GM23338 (cell line): ENCODE data around the gene TULP3. TPM values are rescaled to one million over a fixed set of nuclear protein-coding genes. Genes with fewer than 3 reads are reported as not detected.

ENCODE experiments used
- ATAC-seq: fragments of 200-7000 bp; cut with Tn5 transposase; 3 replicates; pipeline ENCODE4 v1.9.1; 2020
- DNase-seq: peaks from one replicate; pipeline ENCODE4 v3.0.0-alpha.2; 2015; ENCODE audit warnings: low spot score
- H2AFZ ChIP-seq: fragments of 200-600 bp; sonication (generic); 2 replicates; pipeline ENCODE4 v1.8.0; 2016; ENCODE audit warnings: antibody characterized with exemption, mild to moderate bottlenecking, moderate library complexity
- H3F3A ChIP-seq: fragments of 200-600 bp; sonication (generic); replicated peaks from 2 replicates; pipeline ENCODE4 v1.8.0; 2017; ENCODE audit warnings: antibody characterized with exemption, mixed run types, low read depth
- H3K27ac ChIP-seq: fragments of 200-600 bp; sonication (generic); 2 replicates; pipeline ENCODE4 v1.6.1; 2016; ENCODE audit warnings: low read depth
- H3K27me3 ChIP-seq: fragments of 200-600 bp; sonication (generic); 2 replicates; pipeline ENCODE4 v1.8.0; 2016; ENCODE audit warnings: mild to moderate bottlenecking, mixed run types, moderate library complexity; ENCODE audit not compliant: insufficient read depth
- H3K36me3 ChIP-seq: fragments of 200-600 bp; sonication (generic); 2 replicates; pipeline ENCODE4 v1.8.0; 2016; ENCODE audit warnings: mild to moderate bottlenecking; ENCODE audit not compliant: insufficient read depth
- H3K4me1 ChIP-seq: fragments of 200-600 bp; sonication (generic); 2 replicates; pipeline ENCODE4 v1.8.0; 2016; ENCODE audit warnings: mild to moderate bottlenecking, moderate library complexity; ENCODE audit not compliant: insufficient read depth
- H3K4me2 ChIP-seq: fragments of 200-600 bp; sonication (generic); 2 replicates; pipeline ENCODE4 v1.7.1; 2017; ENCODE audit warnings: mixed run types
- H3K4me3 ChIP-seq: fragments of 200-600 bp; sonication (generic); 2 replicates; pipeline ENCODE4 v1.6.1; 2016; ENCODE audit warnings: mixed run types
- H3K79me2 ChIP-seq: fragments of 200-600 bp; sonication (generic); replicated peaks from 2 replicates; pipeline ENCODE4 v1.8.0; 2017; ENCODE audit warnings: mild to moderate bottlenecking; ENCODE audit not compliant: insufficient read depth
- H3K9me2 ChIP-seq: fragments of 200-600 bp; sonication (generic); 2 replicates; pipeline ENCODE4 v1.8.0; 2017; ENCODE audit not compliant: insufficient read depth
- H4K20me1 ChIP-seq: fragments of 200-600 bp; sonication (generic); replicated peaks from 2 replicates; pipeline ENCODE4 v1.8.0; 2017; ENCODE audit warnings: mild to moderate bottlenecking; ENCODE audit not compliant: insufficient read depth
- H3K27ac Mint-ChIP-seq: 2 replicates; pipeline ENCODE4 v1.8.0; 2020; ENCODE audit warnings: inconsistent platforms, mild to moderate bottlenecking, moderate library complexity, mixed read lengths
- H3K27me3 Mint-ChIP-seq: 3 replicates; pipeline ENCODE4 v1.8.0; 2022; ENCODE audit warnings: low read depth, mild to moderate bottlenecking, moderate library complexity, mixed read lengths, inconsistent platforms; ENCODE audit not compliant: insufficient read depth, poor library complexity
- H3K36me3 Mint-ChIP-seq: 3 replicates; pipeline ENCODE4 v1.8.0; 2021; ENCODE audit warnings: low read depth, mild to moderate bottlenecking, inconsistent platforms, moderate library complexity, mixed read lengths
- H3K4me1 Mint-ChIP-seq: 3 replicates; pipeline ENCODE4 v1.8.0; 2020; ENCODE audit warnings: mild to moderate bottlenecking, inconsistent platforms, mixed read lengths
- H3K4me3 Mint-ChIP-seq: 3 replicates; pipeline ENCODE4 v1.8.0; 2021; ENCODE audit warnings: moderate library complexity, mild to moderate bottlenecking, inconsistent platforms, mixed read lengths
- H3K9me3 Mint-ChIP-seq: 3 replicates; pipeline ENCODE4 v1.8.0; 2020; ENCODE audit warnings: moderate library complexity, mild to moderate bottlenecking, inconsistent platforms, mixed read lengths
- EZH2 ChIP-seq: fragments of 200-600 bp; sonication (generic); IDR thresholded peaks from one replicate; pipeline ENCODE4 v1.8.0; 2017; ENCODE audit warnings: antibody characterized with exemption, mild to moderate bottlenecking, low read depth; ENCODE audit not compliant: unreplicated experiment
- JUNB ChIP-seq: IDR thresholded peaks from one replicate; pipeline ENCODE4 v1.6.1; 2016; ENCODE audit warnings: antibody characterized with exemption; ENCODE audit not compliant: unreplicated experiment
- POLR2AphosphoS5 ChIP-seq: IDR thresholded peaks from 2 replicates; pipeline ENCODE4 v1.6.1; 2016; ENCODE audit warnings: antibody characterized with exemption, low read depth
- REST ChIP-seq: IDR thresholded peaks from one replicate; pipeline ENCODE4 v1.6.1; 2018; ENCODE audit warnings: antibody characterized with exemption; ENCODE audit not compliant: unreplicated experiment
- STAT1 ChIP-seq: IDR thresholded peaks from one replicate; pipeline ENCODE4 v1.6.1; 2016; ENCODE audit warnings: antibody characterized with exemption; ENCODE audit not compliant: unreplicated experiment
- ZNF114 ChIP-seq: fragments of 250-450 bp; sonication (Bioruptor Pico); IDR thresholded peaks from 2 replicates; pipeline ENCODE4 v1.5.0; 2020; ENCODE audit warnings: mild to moderate bottlenecking, moderate library complexity
- ZNF331 ChIP-seq: fragments of 250-450 bp; sonication (Bioruptor Pico); IDR thresholded peaks from 2 replicates; pipeline ENCODE4 v1.5.0; 2020; ENCODE audit warnings: low read depth, mild to moderate bottlenecking, moderate library complexity
- ZNF462 ChIP-seq: fragments of 250-450 bp; sonication (Bioruptor Pico); IDR thresholded peaks from 2 replicates; pipeline ENCODE4 v1.5.0; 2020; ENCODE audit warnings: mild to moderate bottlenecking, moderate library complexity
- polyA plus RNA-seq: library from polyadenylated mRNA; unstranded; fragments of >200 nt; fragmentation: Nextera tagmentation; extraction: Ambion mirVana; gene quantifications from 2 replicates; pipeline ENCODE4 v1.2.1, GENCODE V29; 2016
- total RNA-seq: library from RNA; depleted of rRNA; stranded (reverse); fragments of >200 nt; shearing (Covaris generic); gene quantifications from 2 replicates; pipeline ENCODE4 v1.2.3, GENCODE V29; 2014

TULP3 gene
- total and polyA plus RNA-seq, 2 experiments from 2014 or later, result 15.1 to 18.8 TPM

GRCh38 chr12:2958432-2959191 is 67.9 kb downstream of the TULP3 start:
- peak overlapping the region; percentile 94 for H3K27ac Mint-ChIP-seq
- Histone ChIP-seq H3K4me1 (peaks cover 38% of the 10 kb centered on the region), H3K4me3 (peak overlapping the region; percentile 85), H3K9me2 (no peaks in the 10 kb centered on the region), H2AFZ (peak overlapping the region; percentile 95), H3K27me3 (0 out of 2 replicates have a peak, but pooled peaks cover 3% of the 10 kb centered on the region), H3F3A (peaks cover 29% of the 10 kb centered on the region), H3K27ac (peak overlapping the region; percentile 99), H4K20me1 (peaks cover 17% of the 10 kb centered on the region), H3K4me2 (peak overlapping the region; percentile 94), H3K79me2 (peaks cover 49% of the 10 kb centered on the region), H3K36me3 (no peaks in the 10 kb centered on the region)
- TF ChIP-seq REST, result no peak
- TF ChIP-seq ZNF462 (CRISPR knock-in tag), result no peak
- peak; percentile 26; the same call in 1 of the 2 replicates for TF ChIP-seq POLR2AphosphoS5
- no peak for TF ChIP-seq ZNF114 (CRISPR knock-in tag)
- no peak for TF ChIP-seq EZH2
- TF ChIP-seq ZNF331 (CRISPR knock-in tag), result no peak
- TF ChIP-seq STAT1, result no peak
- no peak for TF ChIP-seq JUNB
- H3K36me3 Mint-ChIP-seq, result peaks cover 16% of the 10 kb centered on the region
- H3K9me3 Mint-ChIP-seq, result no peaks in the 10 kb centered on the region; the same call in 2 of the 3 replicates
- DNase-seq, result peak; percentile 61
- peaks cover 40% of the 10 kb centered on the region for H3K4me1 Mint-ChIP-seq
- H3K27me3 Mint-ChIP-seq, result peaks cover 23% of the 10 kb centered on the region
- H3K4me3 Mint-ChIP-seq, result peak overlapping the region; percentile 86
- ATAC-seq, result peak; percentile 24
